Islet of Langerhans (tissue), 1 donor: ENCODE results near the gene PIP5K1B.
"Not testable (repeated sequence)": the region's sequence is repeated elsewhere in the genome, so short reads cannot be mapped to it uniquely, and the experiment has no call there.

Source experiments
- FAIRE-seq: peaks from one replicate; lab custom pipeline; 2011; peaks lifted over from hg19 to GRCh38; lab: Jason Lieb, UNC

The PIP5K1B gene

GRCh38 chr9:68963416-68963815, 258.4 kb downstream of the PIP5K1B start:
- FAIRE-seq = no peak

GRCh38 chr9:68964102-68964541, 259.1 kb downstream of the PIP5K1B start:
- peak; percentile 5 for FAIRE-seq

GRCh38 chr9:68964765-68965164, 259.7 kb downstream of the PIP5K1B start:
- no peak for FAIRE-seq

GRCh38 chr9:68966496-68966944, 261.5 kb downstream of the PIP5K1B start:
- no peak for FAIRE-seq

- no peak for FAIRE-seq
Observed at GRCh38 chr9:68967800-68968199, 262.8 kb downstream of the PIP5K1B start.

- FAIRE-seq = no peak
Observed at GRCh38 chr9:68969538-68969937, 264.5 kb downstream of the PIP5K1B start.

GRCh38 chr9:68970151-68970550, 265.1 kb downstream of the PIP5K1B start:
- FAIRE-seq = peak; percentile 30

GRCh38 chr9:68973619-68974018, 268.6 kb downstream of the PIP5K1B start:
- no peak for FAIRE-seq

GRCh38 chr9:68974431-68974830, 269.4 kb downstream of the PIP5K1B start:
- no peak for FAIRE-seq

GRCh38 chr9:68974901-68975300, 269.9 kb downstream of the PIP5K1B start:
- FAIRE-seq = no peak

GRCh38 chr9:68975365-68976043, 270.5 kb downstream of the PIP5K1B start:
- FAIRE-seq = no peak

GRCh38 chr9:68978066-68978465, 273.0 kb downstream of the PIP5K1B start:
- FAIRE-seq = no peak

- no peak for FAIRE-seq
Observed at GRCh38 chr9:68978501-68978900, 273.5 kb downstream of the PIP5K1B start.

GRCh38 chr9:68979538-68980314, 274.7 kb downstream of the PIP5K1B start:
- no peak for FAIRE-seq

GRCh38 chr9:68980341-68980914, 275.4 kb downstream of the PIP5K1B start:
- FAIRE-seq = no peak

- no peak for FAIRE-seq
Observed at GRCh38 chr9:68981789-68982188, 276.7 kb downstream of the PIP5K1B start.

GRCh38 chr9:68983008-68983411, 278.0 kb downstream of the PIP5K1B start:
- FAIRE-seq = no peak

GRCh38 chr9:68983522-68984424, 278.7 kb downstream of the PIP5K1B start:
- FAIRE-seq = no peak

GRCh38 chr9:68986949-68987348, 281.9 kb downstream of the PIP5K1B start:
- not testable (repeated sequence) for FAIRE-seq

GRCh38 chr9:68991457-68991856, 286.4 kb downstream of the PIP5K1B start:
- no peak for FAIRE-seq

- FAIRE-seq = no peak
Observed at GRCh38 chr9:68995776-68996175, 290.7 kb downstream of the PIP5K1B start.

- no peak for FAIRE-seq
Observed at GRCh38 chr9:68996462-68996861, 291.4 kb downstream of the PIP5K1B start.
